ENCODE measurements around the gene MKNK2. TPM values are rescaled to one million over a fixed set of nuclear protein-coding genes. Genes with fewer than 3 reads are reported as not detected.
"Not testable (repeated sequence)": the region's sequence is repeated elsewhere in the genome, so short reads cannot be mapped to it uniquely, and the experiment has no call there.

Gene MKNK2
- polyA plus RNA-seq, 12 donors = 51.7 to 925 (median 82.0) TPM

DNA sequence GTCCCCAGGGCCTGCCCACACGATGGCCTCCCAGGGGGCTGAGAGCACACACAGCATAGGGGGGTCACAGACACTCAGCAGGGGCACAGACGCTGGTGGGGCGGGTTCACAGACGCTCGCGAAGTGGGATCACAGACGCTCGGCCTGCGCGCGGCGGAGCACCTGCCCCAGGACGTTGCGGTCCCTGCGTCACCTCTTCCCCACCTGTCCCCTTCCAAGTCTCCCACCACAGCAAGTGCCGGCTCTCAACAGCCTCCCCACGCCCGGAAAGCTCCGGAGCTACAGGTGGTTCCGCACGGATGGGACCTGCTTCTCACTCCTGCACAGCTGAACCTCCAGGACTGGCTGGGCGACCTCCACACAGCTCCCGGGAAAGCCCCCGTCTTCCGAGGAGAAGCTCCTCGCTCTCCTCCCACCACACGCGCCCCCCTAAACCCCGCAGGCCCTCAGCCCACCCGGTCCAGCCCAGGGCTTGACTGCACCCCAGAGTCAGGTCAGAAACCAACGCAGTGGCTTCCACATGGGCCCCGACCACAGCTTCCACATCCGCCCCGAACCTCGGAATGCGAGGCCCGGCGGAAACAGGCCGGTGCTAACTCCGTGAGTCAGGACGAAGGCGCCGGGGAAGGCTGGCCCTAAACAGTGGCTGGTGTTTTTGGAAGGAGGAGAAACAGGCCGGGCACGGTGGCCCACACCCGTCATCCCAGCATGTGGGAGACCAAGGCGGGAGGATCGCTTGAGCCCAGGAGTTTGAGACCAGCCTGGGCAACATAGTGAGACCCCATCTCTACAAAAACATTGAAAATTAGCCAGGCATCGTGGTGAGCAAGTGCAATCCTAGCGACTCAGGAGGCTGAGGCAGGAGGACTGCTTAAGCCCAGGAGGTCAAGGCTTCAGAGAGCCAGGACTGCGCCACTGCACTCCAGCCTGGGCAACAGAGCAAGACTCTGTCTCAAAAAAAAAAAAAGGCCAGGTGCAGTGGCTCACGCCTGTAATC is 52.0 kb downstream of the MKNK2 start:
- no peak for DNase-seq

DNA sequence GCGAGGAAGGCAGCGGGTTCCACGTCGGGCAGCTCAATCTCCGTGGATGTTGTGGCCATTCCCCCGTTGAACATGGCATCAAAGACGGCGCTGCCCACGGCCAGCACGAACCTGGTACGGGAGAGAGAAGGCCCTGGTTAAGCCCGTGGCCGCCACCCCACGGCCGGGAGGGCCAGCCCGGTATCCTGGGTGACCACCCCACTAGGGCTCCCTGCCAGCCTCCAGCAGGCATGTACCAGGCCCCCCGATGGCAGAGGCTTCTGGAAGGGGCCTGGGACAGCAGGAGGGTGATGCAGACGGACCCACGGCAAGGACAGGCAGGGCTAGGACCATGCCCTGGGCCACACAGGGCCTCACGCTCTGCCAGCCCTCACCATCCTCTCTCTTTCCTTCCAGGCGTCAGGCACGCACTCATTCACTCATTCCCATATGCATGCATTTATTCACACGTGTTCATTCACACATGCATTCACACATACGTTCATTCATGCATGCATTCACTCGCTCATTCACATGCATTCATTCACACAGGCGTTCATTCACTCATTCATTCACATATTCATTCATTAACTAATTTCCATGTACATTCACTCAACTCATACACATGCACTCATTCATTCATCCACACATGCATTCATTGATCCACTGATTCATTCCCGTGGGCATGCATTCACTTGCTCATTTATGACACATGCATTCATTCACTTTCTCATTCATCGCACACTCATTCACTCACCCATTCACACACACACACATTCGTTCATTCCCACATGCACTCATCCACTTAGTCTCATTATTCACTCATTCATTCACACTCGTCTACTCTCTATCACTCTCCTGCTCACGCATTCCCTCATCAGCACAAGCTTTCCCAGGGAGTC is 53.5 kb downstream of the MKNK2 start:
- no peak for DNase-seq

DNA sequence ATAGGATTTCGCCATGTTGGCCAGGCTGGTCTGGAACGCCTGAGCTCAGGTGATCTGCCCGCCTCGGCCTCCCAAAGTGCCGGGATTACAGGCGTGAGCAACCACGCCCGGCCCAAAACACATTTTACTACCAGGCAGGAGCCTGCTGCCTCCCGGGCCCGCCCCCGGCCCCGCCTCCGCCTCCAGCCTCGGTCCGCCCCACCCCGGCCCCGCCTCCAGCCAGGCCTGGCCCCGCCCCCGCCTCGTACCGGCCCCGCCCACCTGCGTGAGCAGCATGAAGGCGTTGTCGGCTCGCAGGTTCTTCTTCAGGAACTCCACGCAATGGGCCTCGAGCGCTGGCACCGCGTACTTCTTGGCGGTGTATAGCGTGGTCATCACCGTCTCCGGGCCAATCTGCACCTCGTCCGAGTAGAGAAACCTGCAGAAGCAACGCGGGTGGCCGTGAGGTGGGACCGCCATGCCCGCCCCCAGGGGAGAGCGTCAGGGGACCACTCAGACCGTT is 58.2 kb downstream of the MKNK2 start:
- no peak for DNase-seq

DNA sequence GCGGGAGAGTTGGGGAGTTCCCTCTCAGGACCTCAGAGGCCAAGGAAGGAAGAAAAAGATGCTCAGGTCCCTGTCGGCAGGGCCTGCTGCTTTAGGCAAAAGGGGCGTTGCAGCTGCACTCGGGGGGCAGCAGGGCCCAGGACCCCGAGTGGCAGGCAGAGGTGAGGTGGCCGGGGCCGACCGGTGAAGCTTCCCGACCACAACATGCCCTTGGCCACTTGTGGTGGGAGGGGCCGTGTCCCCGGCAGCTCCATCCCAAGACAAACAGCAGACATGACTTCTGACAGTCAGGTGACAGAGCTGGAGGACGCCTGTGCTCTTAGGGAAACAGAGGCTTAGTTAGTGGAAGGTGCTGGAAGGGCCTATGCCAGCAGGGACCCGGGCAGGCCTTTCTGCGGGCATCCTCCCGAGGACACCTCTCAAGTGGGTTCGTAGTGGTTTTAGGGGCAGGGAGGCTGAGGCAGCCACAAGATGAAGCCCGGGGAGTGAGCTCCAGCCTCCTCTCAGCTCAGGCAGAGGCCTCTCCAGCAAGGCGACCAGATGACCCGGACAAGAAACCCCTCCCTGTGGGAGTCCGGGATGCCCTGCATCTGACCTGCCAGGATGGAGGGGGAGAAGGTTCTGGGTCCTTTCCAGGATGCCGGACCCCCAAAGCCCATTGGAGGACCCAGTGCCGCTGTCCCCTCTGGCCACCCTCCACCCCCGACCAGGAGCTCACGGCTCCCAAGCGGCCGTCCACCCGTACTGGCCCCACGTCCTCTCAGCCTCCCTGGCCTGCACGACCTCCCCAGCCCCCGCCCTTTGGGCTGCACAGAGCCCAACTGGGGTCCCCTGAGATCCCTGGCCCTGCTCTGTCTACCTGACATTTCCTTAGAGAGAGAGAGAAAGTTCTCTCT is 59.8 kb downstream of the MKNK2 start:
- no peak for DNase-seq

DNA sequence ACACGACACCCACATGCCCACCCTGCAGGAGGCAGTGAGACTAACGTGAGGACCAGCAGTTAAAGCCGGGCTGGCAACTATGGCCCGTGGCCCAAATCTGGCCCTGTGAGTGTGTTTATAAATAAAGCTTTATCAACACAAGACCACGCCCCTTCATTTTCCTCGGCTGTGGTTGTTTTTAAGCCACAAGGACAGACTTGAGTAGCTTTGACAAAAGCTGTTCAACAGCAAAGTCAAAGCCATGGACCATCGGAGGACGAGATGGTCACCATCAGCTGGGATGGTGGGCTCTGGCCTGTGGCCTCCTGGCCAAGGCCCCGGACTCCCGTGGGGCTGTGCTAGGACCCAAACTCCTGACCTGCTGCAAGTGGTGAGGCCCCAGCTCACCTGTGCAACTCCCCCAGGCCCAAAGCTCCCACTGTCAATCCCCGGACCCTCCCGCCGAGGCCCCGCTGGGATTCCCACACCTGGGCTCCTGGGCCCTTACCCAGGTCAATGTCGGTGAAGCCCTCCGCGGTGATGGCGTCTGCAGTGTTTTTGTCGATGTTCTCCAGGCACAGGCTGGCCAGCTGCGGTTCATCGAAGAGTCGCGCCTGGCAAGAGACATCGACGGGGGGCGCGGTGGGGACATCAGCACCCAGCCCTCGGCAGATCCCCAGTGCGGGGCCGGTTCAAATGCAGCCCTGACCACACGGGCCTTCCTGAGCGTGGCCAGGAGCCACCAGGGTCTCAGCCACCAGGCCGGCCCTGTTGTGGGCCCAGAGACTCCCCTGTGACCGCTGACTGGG is 60.6 kb downstream of the MKNK2 start:
- DNase-seq = no peak

DNA sequence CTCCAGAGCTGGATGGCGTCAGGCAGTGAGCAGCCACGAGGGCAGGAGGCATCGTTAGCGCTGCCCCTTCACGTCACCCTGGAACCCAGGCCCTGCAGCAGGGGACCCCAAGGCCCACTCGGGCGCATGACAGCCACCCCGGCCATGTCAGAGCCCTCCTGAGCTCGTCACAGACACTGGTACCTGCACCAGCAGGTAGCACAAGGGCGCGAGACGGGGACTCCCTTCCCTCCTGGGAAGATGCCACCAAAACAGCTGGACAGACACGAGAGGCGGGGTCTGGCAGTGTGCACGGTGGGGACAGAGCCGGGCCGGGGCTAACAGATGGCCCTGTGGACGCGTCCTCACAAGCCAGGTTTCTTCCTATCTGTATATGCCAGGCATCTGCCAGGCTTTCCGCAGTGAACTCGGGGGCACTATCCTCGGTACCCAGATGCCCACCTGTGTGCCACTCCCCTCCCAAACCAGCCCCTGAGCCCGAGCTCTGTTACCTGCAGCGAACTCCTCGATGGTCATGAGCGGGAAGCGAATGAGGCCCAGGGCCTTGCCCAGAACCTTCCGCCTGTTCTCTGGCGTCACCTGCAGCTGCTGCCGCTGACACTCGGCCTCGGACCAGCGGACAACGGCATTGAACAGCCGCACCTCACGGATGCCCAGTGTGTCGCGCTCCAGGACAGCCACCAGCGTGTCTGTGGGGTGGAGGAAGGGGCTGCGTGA is 61.4 kb downstream of the MKNK2 start:
- DNase-seq = no peak

DNA sequence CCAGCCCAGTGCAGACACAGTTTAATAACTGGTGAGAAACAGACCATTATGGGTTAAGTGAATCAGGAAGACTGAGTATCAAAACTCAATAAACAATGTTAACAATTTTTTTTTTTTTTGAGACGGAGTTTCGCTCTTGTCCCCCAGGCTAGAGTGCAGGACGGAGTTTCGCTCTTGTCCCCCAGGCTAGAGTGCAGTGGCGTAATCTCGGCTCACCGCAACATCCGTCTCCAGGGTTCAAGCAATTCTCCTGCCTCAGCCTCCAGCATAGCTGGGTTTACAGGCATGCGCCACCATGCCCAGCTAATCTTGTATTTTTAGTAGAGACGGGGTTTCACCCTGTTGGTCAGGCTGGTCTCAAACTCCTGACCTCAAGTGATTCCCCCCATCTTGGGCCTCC is 62.6 kb downstream of the MKNK2 start:
- not testable (repeated sequence) for DNase-seq

Other genes starting within 250 kb of the MKNK2 start
- gene ATP8B3, start 239.0 kb downstream of the MKNK2 start, polyA plus RNA-seq (ENCODE audit: insufficient read length in 12 of 12) = 1 to 10 TPM in 2 of 12 donors, under 1 TPM in 8, not detected in 2; 0.41 to 2.8 (median 0.62) TPM
- gene REXO1, start 202.8 kb downstream of the MKNK2 start, polyA plus RNA-seq (ENCODE audit: insufficient read length in 12 of 12) = 10 to 100 TPM in 11 of 12 donors, not detected in 1; 14.7 to 39.3 (median 17.3) TPM
- 10 to 100 TPM in 3 of 12 donors, 1 to 10 TPM in 8, not detected in 1; 6.1 to 16.4 (median 8.1) TPM for gene KLF16, start 187.7 kb downstream of the MKNK2 start, polyA plus RNA-seq (ENCODE audit: insufficient read length in 12 of 12)
- 10 to 100 TPM in 11 of 12 donors, not detected in 1; 35.7 to 74.2 (median 41.6) TPM for gene ABHD17A, start 165.7 kb downstream of the MKNK2 start, polyA plus RNA-seq (ENCODE audit: insufficient read length in 12 of 12)
- 1 to 10 TPM in 8 of 12 donors, under 1 TPM in 2, not detected in 2; 0.70 to 2.9 (median 1.2) TPM for gene ADAT3, start 145.8 kb downstream of the MKNK2 start, polyA plus RNA-seq (ENCODE audit: insufficient read length in 12 of 12)
- 10 to 100 TPM in 11 of 12 donors, not detected in 1; 18.3 to 42.5 (median 25.1) TPM for gene SCAMP4, start 145.8 kb downstream of the MKNK2 start, polyA plus RNA-seq (ENCODE audit: insufficient read length in 12 of 12)
- 100 to 1,000 TPM in 1 of 12 donors, 10 to 100 TPM in 10, not detected in 1; 25.3 to 114 (median 36.0) TPM for gene CSNK1G2, start 110.1 kb downstream of the MKNK2 start, polyA plus RNA-seq (ENCODE audit: insufficient read length in 12 of 12)
- 10 to 100 TPM in 11 of 12 donors, not detected in 1; 51.2 to 83.3 (median 59.4) TPM for gene BTBD2, start 35.5 kb downstream of the MKNK2 start, polyA plus RNA-seq (ENCODE audit: insufficient read length in 12 of 12)
- 10 to 100 TPM in 11 of 12 donors, not detected in 1; 14.5 to 28.4 (median 15.8) TPM for gene MOB3A, start 45.1 kb upstream of the MKNK2 start, polyA plus RNA-seq (ENCODE audit: insufficient read length in 12 of 12)
- gene IZUMO4, start 45.7 kb upstream of the MKNK2 start, polyA plus RNA-seq (ENCODE audit: insufficient read length in 12 of 12) = 1 to 10 TPM in 9 of 12 donors, under 1 TPM in 1, not detected in 2; 0.97 to 3.8 (median 2.0) TPM
- gene AP3D1, start 100.3 kb upstream of the MKNK2 start, polyA plus RNA-seq (ENCODE audit: insufficient read length in 12 of 12) = 10 to 100 TPM in 11 of 12 donors, not detected in 1; 32.3 to 77.2 (median 59.1) TPM
- gene DOT1L, start 112.7 kb upstream of the MKNK2 start, polyA plus RNA-seq (ENCODE audit: insufficient read length in 12 of 12) = 10 to 100 TPM in 11 of 12 donors, not detected in 1; 17.0 to 30.7 (median 21.3) TPM
- gene PLEKHJ1, start 185.1 kb upstream of the MKNK2 start, polyA plus RNA-seq (ENCODE audit: insufficient read length in 12 of 12) = 100 to 1,000 TPM in 1 of 12 donors, 10 to 100 TPM in 10, not detected in 1; 41.5 to 161 (median 54.8) TPM
- gene SF3A2, start 185.6 kb upstream of the MKNK2 start, polyA plus RNA-seq (ENCODE audit: insufficient read length in 12 of 12) = 10 to 100 TPM in 11 of 12 donors, not detected in 1; 43.8 to 91.0 (median 53.3) TPM
- 1 to 10 TPM in 10 of 12 donors, under 1 TPM in 1, not detected in 1; 0.28 to 7.8 (median 4.2) TPM for gene AMH, start 198.1 kb upstream of the MKNK2 start, polyA plus RNA-seq (ENCODE audit: insufficient read length in 12 of 12)
- 100 to 1,000 TPM in 1 of 12 donors, 10 to 100 TPM in 10, not detected in 1; 28.5 to 107 (median 53.7) TPM for gene JSRP1, start 205.2 kb upstream of the MKNK2 start, polyA plus RNA-seq (ENCODE audit: insufficient read length in 12 of 12)
- gene PEAK3, start 230.9 kb upstream of the MKNK2 start, polyA plus RNA-seq (ENCODE audit: insufficient read length in 12 of 12) = under 1 TPM in 7 of 12 donors, not detected in 5; 0.05 to 0.16 (median 0.09) TPM